Right ventricle myocardium inferior (tissue), 1 donor: Measurements from ENCODE around the gene TBL1X. TPM values are rescaled to one million over a fixed set of nuclear protein-coding genes. Genes with fewer than 3 reads are reported as not detected.

ENCODE experiments used
- ATAC-seq: fragments of 200-7000 bp; cut with Tn5 transposase; one replicate; pipeline ENCODE4 v1.9.1; 2020; ENCODE audit warnings: mild to moderate bottlenecking, moderate library complexity
- DNase-seq: peaks from one replicate; pipeline ENCODE4 v3.0.0; 2021; ENCODE audit errors: missing footprints
- intact Hi-C: fragments of 100-400 bp; cut with DNase I; formaldehyde crosslinking; loops from one replicate; pipeline ENCODE4 v1.11.0; 2022
- total RNA-seq: library from RNA; stranded (reverse); fragmentation: NEBNext Ultra II Directional; extraction: Animal tissue kit (Norgen Biotek cat#: 25700); gene quantifications from one replicate; pipeline ENCODE4 v1.2.1, GENCODE V29; 2021
- donor health status: DM: no; HTN: yes; CAD: no; lungs with severe emphysema.

TBL1X gene
- total RNA-seq, 1 donor from 2014 or later, result 10.6 TPM

- intact Hi-C loops, result no loop called here
- ATAC-seq (no peak), DNase-seq (no peak)
These were observed 18.5 kb downstream of the TBL1X start for GRCh38 chrX:9483376-9483775.

- intact Hi-C loops, result no loop called here
- ATAC-seq (no peak), DNase-seq (no peak)
These were observed 22.0 kb downstream of the TBL1X start for GRCh38 chrX:9486786-9487387.

GRCh38 chrX:9488586-9488985 is 23.7 kb downstream of the TBL1X start:
- no peak for ATAC-seq
- intact Hi-C loops, result no loop called here
- no peak for DNase-seq

GRCh38 chrX:9489234-9489633 is 24.4 kb downstream of the TBL1X start:
- no peak for DNase-seq
- no peak for ATAC-seq
- intact Hi-C loops, result no loop called here

GRCh38 chrX:9492901-9493300 is 28.0 kb downstream of the TBL1X start:
- intact Hi-C loops, result no loop called here
- no peak for ATAC-seq
- no peak for DNase-seq

GRCh38 chrX:9493936-9494335 is 29.1 kb downstream of the TBL1X start:
- intact Hi-C loops, result no loop called here
- no peak for ATAC-seq
- no peak for DNase-seq

GRCh38 chrX:9494771-9495170 is 29.9 kb downstream of the TBL1X start:
- ATAC-seq (no peak), DNase-seq (no peak)
- intact Hi-C loops, result no loop called here

- DNase-seq (no peak), ATAC-seq (no peak)
- intact Hi-C loops, result no loop called here
These were observed 30.6 kb downstream of the TBL1X start for GRCh38 chrX:9495496-9495895.

GRCh38 chrX:9498236-9498635 is 33.4 kb downstream of the TBL1X start:
- intact Hi-C loops, result no loop called here
- ATAC-seq, result no peak
- no peak for DNase-seq

GRCh38 chrX:9500584-9500983 is 35.7 kb downstream of the TBL1X start:
- DNase-seq, result no peak
- no peak for ATAC-seq
- intact Hi-C loops, result no loop called here

GRCh38 chrX:9501362-9501761 is 36.5 kb downstream of the TBL1X start:
- intact Hi-C loops, result no loop called here
- DNase-seq (no peak), ATAC-seq (no peak)

GRCh38 chrX:9503261-9503660 is 38.4 kb downstream of the TBL1X start:
- ATAC-seq (no peak), DNase-seq (no peak)
- intact Hi-C loops, result no loop called here

- intact Hi-C loops, result no loop called here
- ATAC-seq (no peak), DNase-seq (no peak)
These were observed 45.5 kb downstream of the TBL1X start for GRCh38 chrX:9510366-9510765.

GRCh38 chrX:9510980-9511379 is 46.1 kb downstream of the TBL1X start:
- intact Hi-C loops, result no loop called here
- no peak for DNase-seq
- ATAC-seq, result no peak

GRCh38 chrX:9515489-9515888 is 50.6 kb downstream of the TBL1X start:
- intact Hi-C loops, result no loop called here
- ATAC-seq, result no peak
- no peak for DNase-seq

GRCh38 chrX:9515973-9516538 is 51.2 kb downstream of the TBL1X start:
- intact Hi-C loops, result no loop called here
- DNase-seq (no peak), ATAC-seq (no peak)

GRCh38 chrX:9516635-9517034 is 51.8 kb downstream of the TBL1X start:
- DNase-seq (no peak), ATAC-seq (no peak)
- intact Hi-C loops, result no loop called here

- no peak for ATAC-seq
- DNase-seq, result no peak
- intact Hi-C loops, result no loop called here
These were observed 53.2 kb downstream of the TBL1X start for GRCh38 chrX:9518051-9518450.

- intact Hi-C loops, result no loop called here
- ATAC-seq (no peak), DNase-seq (no peak)
These were observed 54.0 kb downstream of the TBL1X start for GRCh38 chrX:9518889-9519288.

- intact Hi-C loops, result no loop called here
- ATAC-seq (no peak), DNase-seq (no peak)
These were observed 54.8 kb downstream of the TBL1X start for GRCh38 chrX:9519546-9520216.

- ATAC-seq (no peak), DNase-seq (no peak)
- intact Hi-C loops, result no loop called here
These were observed 55.3 kb downstream of the TBL1X start for GRCh38 chrX:9520217-9520590.
